ENCODE results near the gene CLCF1.
A peak's percentile ranks its signal among the peaks of the same experiment; 100 is the strongest.
"Not testable (repeated sequence)": the region's sequence is repeated elsewhere in the genome, so short reads cannot be mapped to it uniquely, and the experiment has no call there.

CLCF1 gene

GRCh38 chr11:67405688-67406339, 32.4 kb upstream of the CLCF1 start:
- Histone ChIP-seq H2AK5ac (ENCODE audit: low read depth, low read length) (peak overlapping the region; percentile 30), H3K23ac (ENCODE audit: low read depth, low read length, poor library complexity) (no peak overlapping the region), H3K4me2 (ENCODE audit: insufficient read depth, low read length, poor library complexity, severe bottlenecking) (no peak overlapping the region), H3K9ac (ENCODE audit: low read depth, low read length, poor library complexity) (no peak overlapping the region), H3K27me3 (ENCODE audit: control insufficient read depth in 3 of 3, insufficient read depth in 3 of 3, low read depth in 1 of 3, low read length in 3 of 3) (no peaks in the 10 kb centered on the region), H3K4ac (ENCODE audit: low read length) (no peak overlapping the region), H4K8ac (ENCODE audit: low read depth, low read length) (no peak overlapping the region), H3K14ac (ENCODE audit: low read length) (no peak overlapping the region), H3K4me1 (ENCODE audit: control insufficient read depth in 2 of 2, insufficient read depth in 1 of 2, low read depth in 1 of 2, low read length in 2 of 2) (peaks cover 9 to 28% of the 10 kb centered on the region in 2 donors), H3K4me3 (ENCODE audit: low read length in 2 of 2) (no peak overlapping the region), H3K79me1 (ENCODE audit: low read depth, low read length) (peaks cover 7% of the 10 kb centered on the region), H3K27ac (replicated peaks; ENCODE audit: low read length) (no peak overlapping the region), H2BK120ac (ENCODE audit: low read depth, low read length) (no peak overlapping the region), H2AFZ (ENCODE audit: low read length) (no peak overlapping the region), H3K9me3 (replicated peaks in 1 of 2; ENCODE audit: control insufficient read depth in 2 of 2, insufficient read depth in 1 of 2, low read depth in 1 of 2, low read length in 2 of 2) (no peaks in the 10 kb centered on the region), H2BK5ac (ENCODE audit: low read length) (no peak overlapping the region), H3K18ac (ENCODE audit: low read length) (no peak overlapping the region), H2BK12ac (ENCODE audit: low read length) (no peak overlapping the region), H4K91ac (ENCODE audit: low read depth, low read length, poor library complexity) (no peak overlapping the region), H2BK15ac (ENCODE audit: low read length) (peak overlapping the region; percentile 28), H3K36me3 (replicated peaks in 1 of 2; ENCODE audit: control insufficient read depth in 2 of 2, insufficient read depth in 2 of 2, low read length in 2 of 2) (peaks cover 0 to 1% of the 10 kb centered on the region in 2 donors)
- DNase-seq (ENCODE audit: low spot score), result no peak
- no CpG with 5 or more reads among the region's 9 CpGs for WGBS, 2 donors (ENCODE audit: extremely low coverage in 2 of 2, insufficient read length in 2 of 2, insufficient replicate concordance in 1 of 2)

- no peak overlapping the region for H4K8ac ChIP-seq (ENCODE audit: low read depth, low read length)
- no peaks in the 10 kb centered on the region for H3K9me3 ChIP-seq (replicated peaks in 1 of 2; ENCODE audit: control insufficient read depth in 2 of 2, insufficient read depth in 1 of 2, low read depth in 1 of 2, low read length in 2 of 2)
- H3K4me3 ChIP-seq (ENCODE audit: low read length in 2 of 2), result no peak overlapping the region
- H4K91ac ChIP-seq (ENCODE audit: low read depth, low read length, poor library complexity), result no peak overlapping the region
- H2BK15ac ChIP-seq (ENCODE audit: low read length), result peak overlapping the region; percentile 28
- no peak overlapping the region for H3K23ac ChIP-seq (ENCODE audit: low read depth, low read length, poor library complexity)
- H2AFZ ChIP-seq (ENCODE audit: low read length), result no peak overlapping the region
- peaks cover 10% of the 10 kb centered on the region for H3K79me1 ChIP-seq (ENCODE audit: low read depth, low read length)
- H2BK5ac ChIP-seq (ENCODE audit: low read length), result no peak overlapping the region
- H3K27me3 ChIP-seq (ENCODE audit: control insufficient read depth in 3 of 3, insufficient read depth in 3 of 3, low read depth in 1 of 3, low read length in 3 of 3), result no peaks in the 10 kb centered on the region
- no peak overlapping the region for H3K27ac ChIP-seq (replicated peaks; ENCODE audit: low read length)
- H2AK5ac ChIP-seq (ENCODE audit: low read depth, low read length), result peak overlapping the region; percentile 30
- no peak for DNase-seq (ENCODE audit: low spot score)
- H2BK12ac ChIP-seq (ENCODE audit: low read length), result no peak overlapping the region
- no peak overlapping the region for H3K4me2 ChIP-seq (ENCODE audit: insufficient read depth, low read length, poor library complexity, severe bottlenecking)
- H3K4me1 ChIP-seq (ENCODE audit: control insufficient read depth in 2 of 2, insufficient read depth in 1 of 2, low read depth in 1 of 2, low read length in 2 of 2), result peaks cover 10 to 30% of the 10 kb centered on the region in 2 donors
- H2BK120ac ChIP-seq (ENCODE audit: low read depth, low read length), result no peak overlapping the region
- no CpG with 5 or more reads among the region's 6 CpGs for WGBS, 2 donors (ENCODE audit: extremely low coverage in 2 of 2, insufficient read length in 2 of 2, insufficient replicate concordance in 1 of 2)
- no peak overlapping the region for H3K14ac ChIP-seq (ENCODE audit: low read length)
- peaks cover 6 to 7% of the 10 kb centered on the region in 2 donors for H3K36me3 ChIP-seq (replicated peaks in 1 of 2; ENCODE audit: control insufficient read depth in 2 of 2, insufficient read depth in 2 of 2, low read length in 2 of 2)
- H3K18ac ChIP-seq (ENCODE audit: low read length), result no peak overlapping the region
- H3K4ac ChIP-seq (ENCODE audit: low read length), result no peak overlapping the region
- H3K9ac ChIP-seq (ENCODE audit: low read depth, low read length, poor library complexity), result no peak overlapping the region
Observed at GRCh38 chr11:67405196-67405567, 31.8 kb upstream of the CLCF1 start.

- Histone ChIP-seq H3K4me1 (ENCODE audit: control insufficient read depth in 2 of 2, insufficient read depth in 1 of 2, low read depth in 1 of 2, low read length in 2 of 2) (peaks cover 10 to 31% of the 10 kb centered on the region in 2 donors), H3K27me3 (ENCODE audit: control insufficient read depth in 3 of 3, insufficient read depth in 3 of 3, low read depth in 1 of 3, low read length in 3 of 3) (no peaks in the 10 kb centered on the region), H3K9me3 (replicated peaks in 1 of 2; ENCODE audit: control insufficient read depth in 2 of 2, insufficient read depth in 1 of 2, low read depth in 1 of 2, low read length in 2 of 2) (no peaks in the 10 kb centered on the region), H4K91ac (ENCODE audit: low read depth, low read length, poor library complexity) (no peak overlapping the region), H3K27ac (replicated peaks; ENCODE audit: low read length) (no peak overlapping the region), H2AFZ (ENCODE audit: low read length) (peak overlapping the region; percentile 77), H2BK120ac (ENCODE audit: low read depth, low read length) (no peak overlapping the region), H2BK12ac (ENCODE audit: low read length) (peak overlapping the region; percentile 14), H4K8ac (ENCODE audit: low read depth, low read length) (no peak overlapping the region), H3K79me1 (ENCODE audit: low read depth, low read length) (peaks cover 11% of the 10 kb centered on the region), H3K23ac (ENCODE audit: low read depth, low read length, poor library complexity) (no peak overlapping the region), H3K4me2 (ENCODE audit: insufficient read depth, low read length, poor library complexity, severe bottlenecking) (no peak overlapping the region), H3K14ac (ENCODE audit: low read length) (peak overlapping the region; percentile 82), H3K36me3 (replicated peaks in 1 of 2; ENCODE audit: control insufficient read depth in 2 of 2, insufficient read depth in 2 of 2, low read length in 2 of 2) (peaks cover 6 to 11% of the 10 kb centered on the region in 2 donors), H2BK5ac (ENCODE audit: low read length) (peak overlapping the region; percentile 53), H3K9ac (ENCODE audit: low read depth, low read length, poor library complexity) (no peak overlapping the region), H3K4ac (ENCODE audit: low read length) (no peak overlapping the region), H2AK5ac (ENCODE audit: low read depth, low read length) (peak overlapping the region; percentile 95), H3K18ac (ENCODE audit: low read length) (peak overlapping the region; percentile 76), H3K4me3 (ENCODE audit: low read length in 2 of 2) (no peak overlapping the region), H2BK15ac (ENCODE audit: low read length) (no peak overlapping the region)
- no peak for DNase-seq (ENCODE audit: low spot score)
- no CpG with 5 or more reads among the region's 13 CpGs for WGBS, 2 donors (ENCODE audit: extremely low coverage in 2 of 2, insufficient read length in 2 of 2, insufficient replicate concordance in 1 of 2)
Observed at GRCh38 chr11:67404515-67405195, 31.3 kb upstream of the CLCF1 start.

GRCh38 chr11:67403085-67403484, 29.7 kb upstream of the CLCF1 start:
- H4K91ac ChIP-seq (ENCODE audit: low read depth, low read length, poor library complexity); H3K4ac ChIP-seq (ENCODE audit: low read length); H3K9ac ChIP-seq (ENCODE audit: low read depth, low read length, poor library complexity); H3K27me3 ChIP-seq (ENCODE audit: control insufficient read depth in 3 of 3, insufficient read depth in 3 of 3, low read depth in 1 of 3, low read length in 3 of 3); H3K4me3 ChIP-seq (ENCODE audit: low read length in 2 of 2); H2BK120ac ChIP-seq (ENCODE audit: low read depth, low read length); H3K23ac ChIP-seq (ENCODE audit: low read depth, low read length, poor library complexity); H3K18ac ChIP-seq (ENCODE audit: low read length); H2BK12ac ChIP-seq (ENCODE audit: low read length); H3K4me2 ChIP-seq (ENCODE audit: insufficient read depth, low read length, poor library complexity, severe bottlenecking); H3K14ac ChIP-seq (ENCODE audit: low read length); H3K27ac ChIP-seq (replicated peaks; ENCODE audit: low read length); H3K9me3 ChIP-seq (replicated peaks in 1 of 2; ENCODE audit: control insufficient read depth in 2 of 2, insufficient read depth in 1 of 2, low read depth in 1 of 2, low read length in 2 of 2); DNase-seq (ENCODE audit: low spot score); H2BK15ac ChIP-seq (ENCODE audit: low read length); H2BK5ac ChIP-seq (ENCODE audit: low read length); H4K8ac ChIP-seq (ENCODE audit: low read depth, low read length): not testable (repeated sequence)
- WGBS, 2 donors (ENCODE audit: extremely low coverage in 2 of 2, insufficient read length in 2 of 2, insufficient replicate concordance in 1 of 2), result no CpG with 5 or more reads among the region's 9 CpGs
- Histone ChIP-seq H3K36me3 (replicated peaks in 1 of 2; ENCODE audit: control insufficient read depth in 2 of 2, insufficient read depth in 2 of 2, low read length in 2 of 2) (peaks cover 21 to 27% of the 10 kb centered on the region in 2 donors), H3K4me1 (ENCODE audit: control insufficient read depth in 2 of 2, insufficient read depth in 1 of 2, low read depth in 1 of 2, low read length in 2 of 2) (peaks cover 10 to 31% of the 10 kb centered on the region in 2 donors), H2AK5ac (ENCODE audit: low read depth, low read length) (peak overlapping the region; percentile 40), H2AFZ (ENCODE audit: low read length) (peak overlapping the region; percentile 77), H3K79me1 (ENCODE audit: low read depth, low read length) (peaks cover 14% of the 10 kb centered on the region)

All from neuronal stem cell (in vitro differentiated cells).